H9 (cell line): ENCODE data around the gene ZFAND3. TPM values are rescaled to one million over a fixed set of nuclear protein-coding genes. Genes with fewer than 3 reads are reported as not detected.

Source experiments
- DNase-seq: peaks from one replicate; pipeline ENCODE4 v3.0.0-alpha.2; 2017
- H2AFZ ChIP-seq: one replicate; pipeline ENCODE4 v1.6.1; 2013; ENCODE audit warnings: mild to moderate bottlenecking, low read length, control low read depth, moderate library complexity
- H2AK5ac ChIP-seq: 2 replicates; pipeline ENCODE4 v1.6.1; 2013; ENCODE audit warnings: low read length, control low read depth, mixed read lengths; ENCODE audit not compliant: insufficient read length
- H2BK120ac ChIP-seq: one replicate; pipeline ENCODE4 v1.6.1; 2013; ENCODE audit warnings: low read depth, mild to moderate bottlenecking, low read length, control low read depth, inconsistent platforms; ENCODE audit not compliant: poor library complexity, severe bottlenecking
- H2BK12ac ChIP-seq: 2 replicates; pipeline ENCODE4 v1.6.1; 2013; ENCODE audit warnings: low read length, control low read depth, mixed read lengths, low read depth; ENCODE audit not compliant: insufficient read length
- H2BK15ac ChIP-seq: 2 replicates; pipeline ENCODE4 v1.6.1; 2013; ENCODE audit warnings: low read depth, low read length, control low read depth
- H2BK20ac ChIP-seq: one replicate; pipeline ENCODE4 v1.6.1; 2013; ENCODE audit warnings: low read depth, mild to moderate bottlenecking, low read length, control low read depth, inconsistent platforms; ENCODE audit not compliant: poor library complexity, severe bottlenecking
- H2BK5ac ChIP-seq: 2 replicates; pipeline ENCODE4 v1.6.1; 2013; ENCODE audit warnings: low read length, control low read depth, mixed read lengths; ENCODE audit not compliant: insufficient read length
- H3K14ac ChIP-seq: 2 replicates; pipeline ENCODE4 v1.6.1; 2013; ENCODE audit warnings: low read length, control low read depth; ENCODE audit not compliant: insufficient read depth
- H3K18ac ChIP-seq: 2 replicates; pipeline ENCODE4 v1.6.1; 2013; ENCODE audit warnings: low read depth, mild to moderate bottlenecking, mixed read lengths, low read length, control low read depth; ENCODE audit not compliant: insufficient read length
- H3K23ac ChIP-seq: 2 replicates; pipeline ENCODE4 v1.6.1; 2013; ENCODE audit warnings: low read length, control low read depth, mixed read lengths, low read depth; ENCODE audit not compliant: insufficient read length
- H3K23me2 ChIP-seq: 2 replicates; pipeline ENCODE4 v1.6.1; 2013; ENCODE audit warnings: low read depth, mild to moderate bottlenecking, mixed read lengths, low read length, control low read depth; ENCODE audit not compliant: insufficient read length, poor library complexity, severe bottlenecking
- H3K27ac ChIP-seq: 2 replicates; pipeline ENCODE4 v1.5.1; 2013; ENCODE audit warnings: low read length, control low read depth, mixed read lengths, low read depth; ENCODE audit not compliant: insufficient read length
- H3K27me3 ChIP-seq: 2 replicates; pipeline ENCODE4 v1.6.1; 2013; ENCODE audit warnings: low read length, control low read depth, inconsistent platforms; ENCODE audit not compliant: insufficient read depth
- H3K4ac ChIP-seq: 2 replicates; pipeline ENCODE4 v1.6.1; 2013; ENCODE audit warnings: low read depth, mild to moderate bottlenecking, control low read depth, inconsistent platforms, low read length, moderate library complexity
- H3K4me1 ChIP-seq: 2 replicates; pipeline ENCODE4 v1.6.1; 2013; ENCODE audit warnings: low read length, control low read depth, inconsistent platforms; ENCODE audit not compliant: insufficient read depth
- H3K4me2 ChIP-seq: 2 replicates; pipeline ENCODE4 v1.6.1; 2013; ENCODE audit warnings: low read length, control low read depth, mixed read lengths; ENCODE audit not compliant: insufficient read length, insufficient read depth
- H3K56ac ChIP-seq: 2 replicates; pipeline ENCODE4 v1.6.1; 2013; ENCODE audit warnings: low read depth, mild to moderate bottlenecking, mixed read lengths, low read length, control low read depth; ENCODE audit not compliant: insufficient read length
- H3K79me1 ChIP-seq: 2 replicates; pipeline ENCODE4 v1.6.1; 2013; ENCODE audit warnings: low read depth, mild to moderate bottlenecking, moderate library complexity, low read length, control low read depth, inconsistent platforms; ENCODE audit not compliant: insufficient read depth, poor library complexity, severe bottlenecking
- H3K79me2 ChIP-seq: 2 replicates; pipeline ENCODE4 v1.6.1; 2013; ENCODE audit warnings: low read length, control low read depth, inconsistent platforms; ENCODE audit not compliant: insufficient read depth
- H3K9ac ChIP-seq: 2 replicates; pipeline ENCODE4 v1.6.1; 2013; ENCODE audit warnings: low read length, control low read depth, mixed read lengths; ENCODE audit not compliant: insufficient read length; ENCODE audit errors: extremely low read depth
- H3K9me3 ChIP-seq: one replicate; pipeline ENCODE4 v1.6.1; 2013; ENCODE audit warnings: low read depth, low read length, inconsistent platforms; ENCODE audit not compliant: control insufficient read depth
- H3T11ph ChIP-seq: one replicate; pipeline ENCODE4 v1.6.1; 2013; ENCODE audit warnings: mild to moderate bottlenecking, low read length, control low read depth, inconsistent platforms
- H4K20me1 ChIP-seq: one replicate; pipeline ENCODE4 v1.6.1; 2013; ENCODE audit not compliant: control insufficient read depth, insufficient read length, insufficient read depth
- H4K5ac ChIP-seq: 2 replicates; pipeline ENCODE4 v1.6.1; 2013; ENCODE audit warnings: low read depth, mild to moderate bottlenecking, mixed read lengths, low read length, control low read depth; ENCODE audit not compliant: insufficient read length
- H4K8ac ChIP-seq: replicated peaks from 2 replicates; pipeline ENCODE4 v1.6.1; 2013; ENCODE audit warnings: low read length, control low read depth, mixed read lengths, low read depth; ENCODE audit not compliant: insufficient read length
- H4K91ac ChIP-seq: 2 replicates; pipeline ENCODE4 v1.6.1; 2013; ENCODE audit warnings: low read depth, mild to moderate bottlenecking, moderate library complexity, mixed read lengths, low read length, control low read depth; ENCODE audit not compliant: insufficient read length
- H3K27ac Mint-ChIP-seq, 3 experiments: 2 replicates in 2 of 3; 3 replicates in 1 of 3; pipeline ENCODE4 v1.8.0; 2020 to 2021; ENCODE audit warnings: mixed read lengths in 3 of 3, mild to moderate bottlenecking in 1 of 3, moderate library complexity in 1 of 3
- H3K27me3 Mint-ChIP-seq: 2 replicates; pipeline ENCODE4 v1.8.0; 2021; ENCODE audit warnings: low read depth, mild to moderate bottlenecking, moderate library complexity, mixed read lengths
- H3K36me3 Mint-ChIP-seq, 3 experiments: 2 replicates in 2 of 3; 3 replicates in 1 of 3; pipeline ENCODE4 v1.8.0; 2020 to 2021; ENCODE audit warnings: low read depth in 3 of 3, mixed read lengths in 3 of 3; ENCODE audit not compliant: insufficient read depth in 1 of 3
- H3K4me1 Mint-ChIP-seq, 2 experiments: 2 replicates each; pipeline ENCODE4 v1.8.0; 2020; ENCODE audit warnings: mixed read lengths in 2 of 2
- H3K4me3 Mint-ChIP-seq, 2 experiments: 2 replicates in 1 of 2; 3 replicates in 1 of 2; pipeline ENCODE4 v1.8.0; 2020 to 2021; ENCODE audit warnings: mild to moderate bottlenecking in 2 of 2, mixed read lengths in 2 of 2, moderate library complexity in 1 of 2
- H3K9me3 Mint-ChIP-seq, 2 experiments: 2 replicates in 1 of 2; 3 replicates in 1 of 2; pipeline ENCODE4 v1.8.0; 2020; ENCODE audit warnings: mild to moderate bottlenecking in 2 of 2, mixed read lengths in 2 of 2, moderate library complexity in 1 of 2
- CTCF ChIP-seq: fragments of 200-600 bp; sonication (generic); conservative IDR thresholded peaks from 3 replicates; pipeline ENCODE4 v1.8.0; 2021; ENCODE audit warnings: antibody characterized with exemption, mild to moderate bottlenecking
- WGBS: extraction: QIAGEN DNeasy Blood & Tissue Kit; methylation state at CpG from one replicate; pipeline ENCODE4 v1.1.7; 2013; ENCODE audit warnings: missing lambda C conversion rate, low lambda C conversion rate, mixed read lengths; ENCODE audit not compliant: insufficient read length; ENCODE audit errors: extremely low coverage; 5-methylcytosine and 5-hydroxymethylcytosine counted together
- total RNA-seq: library from RNA; stranded (reverse); gene quantifications from 2 replicates; pipeline ENCODE4 v1.2.1, GENCODE V29; 2021

ZFAND3 gene
- total RNA-seq, 1 experiment from 2014 or later: 57.7 TPM

- H4K8ac ChIP-seq: no peak overlapping the region
- TF ChIP-seq CTCF: peak; percentile 83
- no peak overlapping the region for H2BK120ac ChIP-seq
- no peak overlapping the region for H3K56ac ChIP-seq
- H2BK15ac ChIP-seq: no peak overlapping the region
- no peaks in the 10 kb centered on the region for H3K9me3 ChIP-seq
- H2BK12ac ChIP-seq: no peak overlapping the region
- H3K27me3 ChIP-seq: no peaks in the 10 kb centered on the region
- H2BK5ac ChIP-seq: no peak overlapping the region
- H3K79me2 ChIP-seq: no peaks in the 10 kb centered on the region
- H4K20me1 ChIP-seq: no peaks in the 10 kb centered on the region
- H3K9me3 Mint-ChIP-seq: peaks cover 11 to 14% of the 10 kb centered on the region in 2 experiments
- H4K91ac ChIP-seq: no peak overlapping the region
- peaks cover 11 to 20% (median 17%) of the 10 kb centered on the region in 3 experiments for H3K36me3 Mint-ChIP-seq
- no peak overlapping the region for H2AK5ac ChIP-seq
- peaks cover 3% of the 10 kb centered on the region for H3K79me1 ChIP-seq
- no peak overlapping the region for H3K4me3 Mint-ChIP-seq
- no peak overlapping the region for H3K23ac ChIP-seq
- peaks cover 1% of the 10 kb centered on the region; the same call in 1 of the 2 replicates for H3K27me3 Mint-ChIP-seq
- no peak overlapping the region for H3K4me2 ChIP-seq
- no peak overlapping the region for H3K14ac ChIP-seq
- no peak overlapping the region for H2AFZ ChIP-seq
- H3K4ac ChIP-seq: no peak overlapping the region
- no peak overlapping the region for H4K5ac ChIP-seq
- H3K23me2 ChIP-seq: no peaks in the 10 kb centered on the region
- H3K4me1 ChIP-seq: no peaks in the 10 kb centered on the region
- H3K27ac ChIP-seq: no peak overlapping the region
- no CpG with 5 or more reads among the region's 5 CpGs for WGBS
- no peak overlapping the region for H3K18ac ChIP-seq
- DNase-seq: no peak
- no peak overlapping the region for H3K27ac Mint-ChIP-seq
- no peak overlapping the region for H2BK20ac ChIP-seq
- H3K9ac ChIP-seq: no peak overlapping the region
- no peak overlapping the region for H3T11ph ChIP-seq
- peaks cover 4 to 9% of the 10 kb centered on the region in 2 experiments for H3K4me1 Mint-ChIP-seq
Measured at GRCh38 chr6:38012573-38012972, 193.0 kb downstream of the ZFAND3 start.
